B cell (primary cell): ENCODE measurements around the gene YARS1. TPM values are rescaled to one million over a fixed set of nuclear protein-coding genes. Genes with fewer than 3 reads are reported as not detected.

Experiments
- ATAC-seq: fragments of 200-7000 bp; cut with Tn5 transposase; one replicate; pipeline ENCODE4 v1.10.0; 2021; ENCODE audit warnings: low read depth, mild to moderate bottlenecking, moderate number of reproducible peaks, moderate library complexity
- CTCF ChIA-PET: fragments of 350-600 bp; sonication (Branson Sonifier 250); formaldehyde crosslinking; loops from one replicate; lab custom pipeline; 2021; ENCODE audit warnings: antibody characterized with exemption, inconsistent platforms; lab: Charles Lee
- POLR2A ChIA-PET: fragments of 350-600 bp; sonication (Branson Sonifier 250); formaldehyde crosslinking; loops from one replicate; lab custom pipeline; 2021; ENCODE audit warnings: antibody characterized with exemption; lab: Charles Lee
- DNase-seq: peaks from one replicate; pipeline ENCODE4 v3.0.0; 2013
- H2AFZ ChIP-seq: 2 replicates; pipeline ENCODE4 v1.6.1; 2012; ENCODE audit warnings: mild to moderate bottlenecking, low read depth, low read length; ENCODE audit not compliant: insufficient read depth, poor library complexity, severe bottlenecking
- H3K27ac ChIP-seq, 2 donors: 1 replicate in 1 of 2; 2 replicates in 1 of 2; pipeline ENCODE4 v1.5.1; 2012 to 2013; ENCODE audit warnings: low read length in 2 of 2, mild to moderate bottlenecking in 2 of 2, moderate library complexity in 1 of 2
- H3K27me3 ChIP-seq, 4 experiments: fragments of 200-600 bp in 1 of 4; sonication (generic) in 1 of 4; replicated peaks in 1 of 4; 1 replicate in 2 of 4; 2 replicates in 2 of 4; pipeline versions ENCODE4 v1.6.1 to v1.7.0; 2013 to 2016; ENCODE audit warnings: low read length in 3 of 4, mild to moderate bottlenecking in 2 of 4, mixed read lengths in 1 of 4, moderate library complexity in 1 of 4; ENCODE audit not compliant: insufficient read depth in 4 of 4, control insufficient read depth in 3 of 4; ENCODE audit errors: control extremely low read depth in 1 of 4
- H3K36me3 ChIP-seq, 2 experiments: replicated peaks in 1 of 2; 1 replicate in 1 of 2; 2 replicates in 1 of 2; pipeline versions ENCODE4 v1.6.1 to v1.7.1; 2013; ENCODE audit warnings: low read length in 1 of 2; ENCODE audit not compliant: insufficient read depth in 2 of 2, control insufficient read depth in 1 of 2; ENCODE audit errors: control extremely low read depth in 1 of 2, extremely low read depth in 1 of 2
- H3K4me1 ChIP-seq, 2 donors: fragments of 200-600 bp in 1 of 2; sonication (generic) in 1 of 2; 1 replicate in 1 of 2; 2 replicates in 1 of 2; pipeline versions ENCODE4 v1.5.1 to v1.6.1; 2013 to 2017; ENCODE audit warnings: low read length in 2 of 2; ENCODE audit not compliant: control insufficient read depth in 2 of 2, insufficient read depth in 2 of 2
- H3K4me2 ChIP-seq: replicated peaks from 2 replicates; pipeline ENCODE3; 2012; ENCODE audit warnings: mild to moderate bottlenecking, low read depth, low read length; ENCODE audit not compliant: poor library complexity, severe bottlenecking
- H3K4me3 ChIP-seq, 5 experiments: fragments of 200-600 bp in 1 of 5; sonication (generic) in 1 of 5; 1 replicate in 3 of 5; 2 replicates in 2 of 5; pipeline versions ENCODE4 v1.5.1 to v1.7.0; 2011 to 2016; ENCODE audit warnings: low read length in 4 of 5, mild to moderate bottlenecking in 4 of 5, low read depth in 2 of 5, control low read depth in 1 of 5, moderate library complexity in 1 of 5; ENCODE audit not compliant: insufficient read depth in 1 of 5; ENCODE audit errors: control extremely low read depth in 1 of 5, extremely low read depth in 1 of 5
- H3K79me2 ChIP-seq: fragments of 200-600 bp; sonication (generic); one replicate; pipeline ENCODE4 v1.6.0; 2016; ENCODE audit warnings: low read length; ENCODE audit not compliant: control insufficient read depth, insufficient read depth
- H3K9ac ChIP-seq: fragments of 200-600 bp; sonication (generic); 2 replicates; pipeline ENCODE4 v1.6.1; 2017; ENCODE audit warnings: mild to moderate bottlenecking, low read length, moderate library complexity
- H3K9me3 ChIP-seq, 3 donors: one replicate each; pipeline versions ENCODE4 v1.6.1 to v1.7.1; 2013; ENCODE audit warnings: low read length in 2 of 3; ENCODE audit not compliant: control insufficient read depth in 2 of 3, insufficient read depth in 1 of 3; ENCODE audit errors: control extremely low read depth in 1 of 3
- H4K20me1 ChIP-seq: 2 replicates; pipeline ENCODE4 v1.6.0; 2012; ENCODE audit warnings: mild to moderate bottlenecking, low read length; ENCODE audit not compliant: insufficient read depth, control insufficient read depth, poor library complexity, severe bottlenecking
- H3K27ac Mint-ChIP-seq: one replicate; pipeline ENCODE4 v1.8.0; 2021; ENCODE audit warnings: mixed read lengths
- H3K27me3 Mint-ChIP-seq: one replicate; pipeline ENCODE4 v1.8.0; 2021; ENCODE audit warnings: mixed read lengths
- H3K4me1 Mint-ChIP-seq: one replicate; pipeline ENCODE4 v1.8.0; 2021; ENCODE audit warnings: mixed read lengths
- H3K4me3 Mint-ChIP-seq: one replicate; pipeline ENCODE4 v1.8.0; 2021; ENCODE audit warnings: mixed read lengths
- H3K9me3 Mint-ChIP-seq: one replicate; pipeline ENCODE4 v1.8.0; 2022; ENCODE audit warnings: mixed read lengths; ENCODE audit not compliant: insufficient read depth
- CTCF ChIP-seq: fragments of 200-600 bp; IDR thresholded peaks from one replicate; pipeline ENCODE4 v1.8.0; 2022; ENCODE audit warnings: antibody characterized with exemption, mild to moderate bottlenecking
- EZH2 ChIP-seq: IDR thresholded peaks from 2 replicates; pipeline ENCODE4 v1.6.1; 2012; ENCODE audit warnings: borderline replicate concordance, low read depth, mild to moderate bottlenecking, moderate library complexity, low read length; ENCODE audit not compliant: insufficient read depth, poor library complexity, severe bottlenecking
- WGBS: methylation state at CpG from one replicate; pipeline ENCODE4 v1.1.5; 2013; ENCODE audit warnings: missing lambda C conversion rate; ENCODE audit not compliant: insufficient coverage; 5-methylcytosine and 5-hydroxymethylcytosine counted together
- intact Hi-C: fragments of 100-400 bp; cut with micrococcal nuclease; formaldehyde crosslinking; loops from one replicate; pipeline ENCODE4 v1.10.0; 2022
- polyA plus RNA-seq: library from polyadenylated mRNA; depleted of rRNA; stranded (reverse); fragments of >200 nt; gene quantifications from 2 replicates; pipeline ENCODE4 v1.2.3, GENCODE V29; 2012
- total RNA-seq, 2 donors: library from RNA; stranded (reverse); fragments of 120-200 nt in 1 of 2; gene quantifications; 1 replicate in 1 of 2; 2 replicates in 1 of 2; pipeline versions ENCODE4 v1.2.3 to v1.2.4, GENCODE V29; 2013 to 2022

YARS1 gene
- total and polyA plus RNA-seq, 2 donors (not counting 1 experiment from before 2014, with no cell fraction given): 33.0 to 73.2 TPM

- WGBS: no CpG with 5 or more reads among the region's 2 CpGs
- intact Hi-C loops: no loop called here
- no peak overlapping the region for H3K27ac Mint-ChIP-seq
- ChIA-PET POLR2A (no interaction called here), CTCF (interaction anchor here (0.6 to 1.4 kb wide), 4 partner anchors 24 to 199 kb away, joined by 3 to 6 read pairs (median 4); no protein-coding TSS in a partner anchor)
- no peaks in the 10 kb centered on the region for H3K4me1 Mint-ChIP-seq
- TF ChIP-seq EZH2: no peak
- TF ChIP-seq CTCF: no peak
- H3K4me3 ChIP-seq: no peak overlapping the region
- DNase-seq: no peak
- no peak overlapping the region for H2AFZ ChIP-seq
- no peaks in the 10 kb centered on the region for H3K4me1 ChIP-seq
- no peak overlapping the region for H3K4me2 ChIP-seq
- no peak overlapping the region for H3K4me3 Mint-ChIP-seq
- peaks cover 0 to 8% (median 0%) of the 10 kb centered on the region in 3 donors for H3K9me3 ChIP-seq
- no peaks in the 10 kb centered on the region for H3K9me3 Mint-ChIP-seq
- H3K9ac ChIP-seq: no peak overlapping the region
- no peaks in the 10 kb centered on the region for H3K27me3 Mint-ChIP-seq
- no peak overlapping the region for H3K27ac ChIP-seq
- H3K79me2 ChIP-seq: no peaks in the 10 kb centered on the region
- peaks cover 13 to 46% of the 10 kb centered on the region in 2 experiments for H3K36me3 ChIP-seq
- no peaks in the 10 kb centered on the region for H4K20me1 ChIP-seq
- H3K27me3 ChIP-seq: no peaks in the 10 kb centered on the region
- ATAC-seq: no peak
Observed at GRCh38 chr1:32848354-32849063, 31.4 kb upstream of the YARS1 start.

GRCh38 chr1:32831878-32832277, 14.7 kb upstream of the YARS1 start:
- Mint-ChIP-seq H3K27ac (no peak overlapping the region), H3K9me3 (no peaks in the 10 kb centered on the region), H3K4me1 (peaks cover 2% of the 10 kb centered on the region), H3K27me3 (no peaks in the 10 kb centered on the region), H3K4me3 (no peak overlapping the region)
- H3K27ac ChIP-seq: no peak overlapping the region
- ChIA-PET POLR2A (no interaction called here), CTCF (no interaction called here)
- H3K9ac ChIP-seq: no peak overlapping the region
- no peak for DNase-seq
- H3K4me1 ChIP-seq: no peaks in the 10 kb centered on the region
- no peaks in the 10 kb centered on the region for H4K20me1 ChIP-seq
- no CpG with 5 or more reads among the region's 1 CpG for WGBS
- H3K27me3 ChIP-seq: no peaks in the 10 kb centered on the region
- TF ChIP-seq EZH2: no peak
- no peak for TF ChIP-seq CTCF
- H3K4me2 ChIP-seq: no peak overlapping the region
- H3K79me2 ChIP-seq: peaks cover 7% of the 10 kb centered on the region
- intact Hi-C loops: no loop called here
- no peaks in the 10 kb centered on the region for H3K9me3 ChIP-seq
- no peak overlapping the region for H3K4me3 ChIP-seq
- no peak overlapping the region for H2AFZ ChIP-seq
- no peak for ATAC-seq
- peaks cover 5 to 66% of the 10 kb centered on the region in 2 experiments for H3K36me3 ChIP-seq
